ENCODE results near the gene NUP43.
A peak's percentile ranks its signal among the peaks of the same experiment; 100 is the strongest.
"Not testable (repeated sequence)": the region's sequence is repeated elsewhere in the genome, so short reads cannot be mapped to it uniquely, and the experiment has no call there.

NUP43 gene

GRCh38 chr6:149746147-149746946 is at the start of gene NUP43:
Gene NUP43, minus strand, starts transcription at chr6:149746529. Its CDS starts 34 bp downstream, at chr6:149746495.
- peak; percentile 85 to 91 for DNase-seq (ENCODE audit: low read depth in 1 of 2, low spot score in 1 of 2)

- DNase-seq (ENCODE audit: low read depth in 1 of 2, low spot score in 1 of 2): no peak
Measured at GRCh38 chr6:149783551-149783950, 37.2 kb upstream of the NUP43 start.

- no peak for DNase-seq (ENCODE audit: low read depth in 1 of 2, low spot score in 1 of 2)
Measured at GRCh38 chr6:149782337-149782736, 36.0 kb upstream of the NUP43 start.

GRCh38 chr6:149781715-149782114 is 35.4 kb upstream of the NUP43 start:
- no peak for DNase-seq (ENCODE audit: low read depth in 1 of 2, low spot score in 1 of 2)

GRCh38 chr6:149779644-149779963 is 33.3 kb upstream of the NUP43 start:
- DNase-seq (ENCODE audit: low read depth in 1 of 2, low spot score in 1 of 2): no peak

GRCh38 chr6:149777624-149778023 is 31.3 kb upstream of the NUP43 start:
- no peak for DNase-seq (ENCODE audit: low read depth in 1 of 2, low spot score in 1 of 2)

- no peak for DNase-seq (ENCODE audit: low read depth in 1 of 2, low spot score in 1 of 2)
Measured at GRCh38 chr6:149771925-149772324, 25.6 kb upstream of the NUP43 start.

GRCh38 chr6:149771185-149771584 is 24.9 kb upstream of the NUP43 start:
- DNase-seq (ENCODE audit: low read depth in 1 of 2, low spot score in 1 of 2): no peak

- no peak for DNase-seq (ENCODE audit: low read depth in 1 of 2, low spot score in 1 of 2)
Measured at GRCh38 chr6:149769676-149770075, 23.3 kb upstream of the NUP43 start.

GRCh38 chr6:149766156-149766769 is 19.9 kb upstream of the NUP43 start:
- no peak for DNase-seq (ENCODE audit: low read depth in 1 of 2, low spot score in 1 of 2)

- DNase-seq (ENCODE audit: low read depth in 1 of 2, low spot score in 1 of 2): no peak
Measured at GRCh38 chr6:149763866-149764265, 17.5 kb upstream of the NUP43 start.

GRCh38 chr6:149761438-149761837 is 15.1 kb upstream of the NUP43 start:
- DNase-seq (ENCODE audit: low read depth in 1 of 2, low spot score in 1 of 2): no peak

GRCh38 chr6:149756261-149756636 is 9.9 kb upstream of the NUP43 start:
- DNase-seq (ENCODE audit: low read depth in 1 of 2, low spot score in 1 of 2): no peak

GRCh38 chr6:149755300-149756260 is 9.3 kb upstream of the NUP43 start:
- no peak for DNase-seq (ENCODE audit: low read depth in 1 of 2, low spot score in 1 of 2)

GRCh38 chr6:149754548-149754947 is 8.2 kb upstream of the NUP43 start:
- no peak for DNase-seq (ENCODE audit: low read depth in 1 of 2, low spot score in 1 of 2)

GRCh38 chr6:149753374-149753637 is 7.0 kb upstream of the NUP43 start:
- not testable (repeated sequence) for DNase-seq (ENCODE audit: low read depth in 1 of 2, low spot score in 1 of 2)

- DNase-seq (ENCODE audit: low read depth in 1 of 2, low spot score in 1 of 2): no peak
Measured at GRCh38 chr6:149752600-149753373, 6.5 kb upstream of the NUP43 start.

- not testable (repeated sequence) for DNase-seq (ENCODE audit: low read depth in 1 of 2, low spot score in 1 of 2)
Measured at GRCh38 chr6:149751920-149752319, 5.6 kb upstream of the NUP43 start.

GRCh38 chr6:149751239-149751638 is 4.9 kb upstream of the NUP43 start:
- DNase-seq (ENCODE audit: low read depth in 1 of 2, low spot score in 1 of 2): no peak

GRCh38 chr6:149750136-149750609 is 3.8 kb upstream of the NUP43 start:
- DNase-seq (ENCODE audit: low read depth in 1 of 2, low spot score in 1 of 2): peak; percentile 11 to 24

- peak; percentile 75 to 90 for DNase-seq (ENCODE audit: low read depth in 1 of 2, low spot score in 1 of 2)
Measured at GRCh38 chr6:149749594-149750135, 3.3 kb upstream of the NUP43 start, which contains the start of gene PCMT1. Gene PCMT1, plus strand, starts transcription at chr6:149749741. Its CDS starts 161 bp downstream, at chr6:149749902.

All from activated T-helper 1 cell treated with anti-CD3 and anti-CD28 coated beads, Interleukin-2, amount 50 U/mL, for 16 hours (primary cell).